ENCODE data around the gene ZNF92.
A peak's percentile ranks its signal among the peaks of the same experiment; 100 is the strongest.

ZNF92 gene

GRCh38 chr7:65438598-65438997, 64.9 kb downstream of the ZNF92 start (continued):
- TF ChIP-seq ZNF600 (tag by site-specific recombination; IDR thresholded peaks at IDR 0.05) (peak; percentile 52; the same call in 1 of the 2 replicates), ZNF311 (tag by site-specific recombination; IDR thresholded peaks at IDR 0.05; ENCODE audit: borderline replicate concordance) (no peak), ELK4 (IDR thresholded peaks at IDR 0.05; ENCODE audit: borderline replicate concordance, low read depth, low read length) (no peak), ZNF214 (tag by site-specific recombination; IDR thresholded peaks at IDR 0.05; ENCODE audit: borderline replicate concordance) (no peak), SETDB1 (IDR thresholded peaks at IDR 0.05; ENCODE audit: insufficient read length, low read length) (no peak), REST (tag by site-specific recombination; IDR thresholded peaks at IDR 0.05) (no peak)
- TF ChIP-seq, protein P1, sequence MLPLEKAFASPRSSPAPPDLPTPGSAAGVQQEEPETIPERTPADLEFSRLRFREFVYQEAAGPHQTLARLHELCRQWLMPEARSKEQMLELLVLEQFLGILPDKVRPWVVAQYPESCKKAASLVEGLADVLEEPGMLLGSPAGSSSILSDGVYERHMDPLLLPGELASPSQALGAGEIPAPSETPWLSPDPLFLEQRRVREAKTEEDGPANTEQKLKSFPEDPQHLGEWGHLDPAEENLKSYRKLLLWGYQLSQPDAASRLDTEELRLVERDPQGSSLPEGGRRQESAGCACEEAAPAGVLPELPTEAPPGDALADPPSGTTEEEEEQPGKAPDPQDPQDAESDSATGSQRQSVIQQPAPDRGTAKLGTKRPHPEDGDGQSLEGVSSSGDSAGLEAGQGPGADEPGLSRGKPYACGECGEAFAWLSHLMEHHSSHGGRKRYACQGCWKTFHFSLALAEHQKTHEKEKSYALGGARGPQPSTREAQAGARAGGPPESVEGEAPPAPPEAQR (tag by site-specific recombination; IDR thresholded peaks at IDR 0.05) = no peak
- TF ChIP-seq, protein P2, sequence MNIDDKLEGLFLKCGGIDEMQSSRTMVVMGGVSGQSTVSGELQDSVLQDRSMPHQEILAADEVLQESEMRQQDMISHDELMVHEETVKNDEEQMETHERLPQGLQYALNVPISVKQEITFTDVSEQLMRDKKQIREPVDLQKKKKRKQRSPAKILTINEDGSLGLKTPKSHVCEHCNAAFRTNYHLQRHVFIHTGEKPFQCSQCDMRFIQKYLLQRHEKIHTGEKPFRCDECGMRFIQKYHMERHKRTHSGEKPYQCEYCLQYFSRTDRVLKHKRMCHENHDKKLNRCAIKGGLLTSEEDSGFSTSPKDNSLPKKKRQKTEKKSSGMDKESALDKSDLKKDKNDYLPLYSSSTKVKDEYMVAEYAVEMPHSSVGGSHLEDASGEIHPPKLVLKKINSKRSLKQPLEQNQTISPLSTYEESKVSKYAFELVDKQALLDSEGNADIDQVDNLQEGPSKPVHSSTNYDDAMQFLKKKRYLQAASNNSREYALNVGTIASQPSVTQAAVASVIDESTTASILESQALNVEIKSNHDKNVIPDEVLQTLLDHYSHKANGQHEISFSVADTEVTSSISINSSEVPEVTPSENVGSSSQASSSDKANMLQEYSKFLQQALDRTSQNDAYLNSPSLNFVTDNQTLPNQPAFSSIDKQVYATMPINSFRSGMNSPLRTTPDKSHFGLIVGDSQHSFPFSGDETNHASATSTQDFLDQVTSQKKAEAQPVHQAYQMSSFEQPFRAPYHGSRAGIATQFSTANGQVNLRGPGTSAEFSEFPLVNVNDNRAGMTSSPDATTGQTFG (tag by site-specific recombination; IDR thresholded peaks at IDR 0.05; ENCODE audit: borderline replicate concordance) = no peak

GRCh38 chr7:65441010-65441409, 67.4 kb downstream of the ZNF92 start:
- Histone ChIP-seq H3K9me3 (ENCODE audit: control insufficient read depth, insufficient read depth, low read depth, low read length) (no peaks in the 10 kb centered on the region), H3K4me3 (ENCODE audit: low read depth, low read length) (no peak overlapping the region), H3K36me3 (ENCODE audit: control insufficient read depth in 2 of 2, insufficient read depth in 1 of 2, low read length in 2 of 2) (no peaks in the 10 kb centered on the region), H3K27ac (ENCODE audit: extremely low read depth, low read depth, low read length) (0 out of 2 replicates have a peak overlapping the region, but pooled peaks have one; percentile 11), H3K4me1 (ENCODE audit: control insufficient read depth, insufficient read depth, low read length) (peaks cover 12% of the 10 kb centered on the region)
- ChIA-PET CTCF (interaction anchor here (0.6 kb wide), 1 partner anchor 78 kb away, joined by 3 read pairs; no protein-coding TSS in a partner anchor), POLR2A (interaction anchor here (2.9 kb wide), 1 partner anchor 67 kb away, joined by 8 read pairs; the partner anchor contains the start of gene ZNF92)
- TF ChIP-seq ZIC2 (tag by site-specific recombination; IDR thresholded peaks at IDR 0.05) (peak; percentile 30), ZBTB7A (tag by site-specific recombination; IDR thresholded peaks at IDR 0.05; ENCODE audit: low read depth) (no peak), ZNF16 (tag by site-specific recombination; IDR thresholded peaks at IDR 0.05; ENCODE audit: low read depth) (no peak), ZNF221 (tag by site-specific recombination; IDR thresholded peaks at IDR 0.05; ENCODE audit: borderline replicate concordance) (no peak), ZNF677 (tag by site-specific recombination; IDR thresholded peaks at IDR 0.05) (no peak)

Measured in HEK293 (cell line).